ENCODE measurements around the gene SFT2D3.

DNA sequence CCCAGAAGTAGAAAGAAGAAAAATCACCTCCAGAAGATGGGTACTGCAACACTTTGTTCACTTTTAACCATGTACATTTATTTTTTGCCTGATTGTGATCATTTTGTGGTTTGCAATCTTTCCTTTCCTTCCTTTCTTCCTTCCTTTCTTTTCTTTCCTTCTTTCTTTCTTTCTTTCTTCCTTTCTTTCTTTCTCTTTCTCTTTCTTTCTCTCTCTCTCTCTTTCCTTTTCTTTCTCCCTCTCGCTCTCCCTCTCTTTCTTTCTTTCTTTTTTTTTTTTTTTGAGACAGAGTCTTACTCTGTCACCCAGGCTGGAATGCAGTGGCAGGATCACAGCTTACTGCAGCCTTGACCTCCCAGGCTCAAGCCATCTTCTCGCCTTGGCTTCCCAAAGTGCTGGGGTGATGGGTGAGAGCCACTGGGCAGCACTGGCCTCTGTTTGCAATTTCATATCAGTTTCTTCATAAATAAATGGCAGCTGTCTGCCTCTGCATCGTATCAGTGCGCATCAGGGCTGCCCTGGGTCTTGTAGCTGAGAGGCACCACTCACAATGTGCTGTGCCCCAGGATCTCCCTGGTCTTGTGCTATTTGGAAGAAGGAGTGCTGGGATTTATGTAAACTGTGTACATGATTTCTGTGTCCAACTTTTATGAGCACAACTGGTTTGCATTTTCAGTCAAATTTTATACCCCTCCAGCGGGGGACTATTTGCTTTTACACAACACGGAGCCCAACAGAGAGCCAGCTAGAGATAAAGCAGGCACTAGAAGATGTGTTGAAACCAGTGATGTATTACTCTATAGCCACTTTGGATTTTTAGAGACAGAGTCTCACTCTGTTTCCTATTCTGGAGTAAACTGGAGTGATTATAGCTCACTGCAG is 19.1 kb upstream of the SFT2D3 start:
- TF ChIP-seq, protein P1, sequence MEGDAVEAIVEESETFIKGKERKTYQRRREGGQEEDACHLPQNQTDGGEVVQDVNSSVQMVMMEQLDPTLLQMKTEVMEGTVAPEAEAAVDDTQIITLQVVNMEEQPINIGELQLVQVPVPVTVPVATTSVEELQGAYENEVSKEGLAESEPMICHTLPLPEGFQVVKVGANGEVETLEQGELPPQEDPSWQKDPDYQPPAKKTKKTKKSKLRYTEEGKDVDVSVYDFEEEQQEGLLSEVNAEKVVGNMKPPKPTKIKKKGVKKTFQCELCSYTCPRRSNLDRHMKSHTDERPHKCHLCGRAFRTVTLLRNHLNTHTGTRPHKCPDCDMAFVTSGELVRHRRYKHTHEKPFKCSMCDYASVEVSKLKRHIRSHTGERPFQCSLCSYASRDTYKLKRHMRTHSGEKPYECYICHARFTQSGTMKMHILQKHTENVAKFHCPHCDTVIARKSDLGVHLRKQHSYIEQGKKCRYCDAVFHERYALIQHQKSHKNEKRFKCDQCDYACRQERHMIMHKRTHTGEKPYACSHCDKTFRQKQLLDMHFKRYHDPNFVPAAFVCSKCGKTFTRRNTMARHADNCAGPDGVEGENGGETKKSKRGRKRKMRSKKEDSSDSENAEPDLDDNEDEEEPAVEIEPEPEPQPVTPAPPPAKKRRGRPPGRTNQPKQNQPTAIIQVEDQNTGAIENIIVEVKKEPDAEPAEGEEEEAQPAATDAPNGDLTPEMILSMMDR (IDR thresholded peaks at IDR 0.05): no peak
- no peak for TF ChIP-seq TCF7L2 (IDR thresholded peaks at IDR 0.05; ENCODE audit: low read depth, low read length)
